Islet precursor cell (in vitro differentiated cells): ENCODE measurements around the gene PRG2.
"Not testable (repeated sequence)": the region's sequence is repeated elsewhere in the genome, so short reads cannot be mapped to it uniquely, and the experiment has no call there.

Experiments used
- DNase-seq: peaks from one replicate; pipeline ENCODE4 v3.0.0-alpha.2; 2018

PRG2 gene

DNA sequence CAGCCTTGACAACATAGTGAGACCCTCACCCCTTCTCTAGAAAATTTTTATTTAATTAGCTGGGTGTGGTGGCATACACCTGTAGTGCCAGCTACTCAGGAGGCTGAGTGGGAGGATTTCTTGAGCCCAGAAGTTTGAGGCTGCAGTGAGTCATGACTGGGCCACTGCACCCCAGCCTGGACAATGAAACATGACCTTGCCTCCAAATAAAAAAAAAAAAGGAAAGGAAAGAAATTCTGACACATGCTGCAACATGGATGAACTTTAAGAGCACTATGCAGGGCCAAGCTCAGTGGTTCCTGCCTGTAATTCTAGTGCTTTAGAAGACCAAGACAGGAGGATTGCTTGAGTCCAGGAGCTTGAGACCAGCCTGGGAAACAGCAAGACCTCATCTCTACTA, 27.7 kb upstream of the PRG2 start:
- DNase-seq, result no peak

DNA sequence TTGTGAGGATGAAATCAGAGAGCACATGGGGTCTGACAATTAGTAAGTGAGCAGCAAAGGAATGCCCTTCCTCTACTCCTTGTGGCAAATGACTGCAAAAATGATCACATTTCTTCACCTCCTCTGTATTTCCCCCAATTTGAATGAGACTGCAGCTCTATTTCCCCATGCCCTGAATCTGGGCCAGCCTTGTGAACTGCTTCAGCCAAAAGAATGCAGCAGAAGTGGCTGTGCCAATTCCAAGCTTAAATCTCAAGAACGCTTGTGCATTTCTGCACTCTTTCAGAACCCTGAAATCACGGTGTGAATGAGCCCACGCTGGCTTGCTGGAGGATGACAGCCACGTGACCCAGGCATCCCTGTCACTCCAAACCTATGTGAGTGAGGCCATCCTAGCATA, 26.6 kb upstream of the PRG2 start:
- no peak for DNase-seq

DNA sequence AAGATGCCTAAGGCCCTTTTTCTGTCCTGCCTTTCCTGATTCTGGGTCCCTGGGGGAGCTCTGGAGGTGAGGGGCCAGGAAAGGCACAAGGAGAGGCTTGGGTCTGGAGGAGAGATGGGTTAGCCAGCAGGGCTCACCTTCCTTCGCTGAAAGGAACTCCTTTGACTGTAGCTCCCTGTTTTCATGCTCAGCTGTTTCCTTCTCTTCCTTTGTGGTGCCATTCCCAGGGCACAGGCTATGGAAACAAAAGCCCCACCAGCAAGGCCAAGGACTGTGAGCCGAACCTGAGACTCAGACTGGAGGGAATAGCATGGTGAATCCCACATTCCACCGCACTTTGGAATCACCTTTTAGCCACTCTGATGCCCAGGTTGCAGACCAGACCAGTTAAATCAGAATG, 26.0 kb upstream of the PRG2 start:
- no peak for DNase-seq

DNA sequence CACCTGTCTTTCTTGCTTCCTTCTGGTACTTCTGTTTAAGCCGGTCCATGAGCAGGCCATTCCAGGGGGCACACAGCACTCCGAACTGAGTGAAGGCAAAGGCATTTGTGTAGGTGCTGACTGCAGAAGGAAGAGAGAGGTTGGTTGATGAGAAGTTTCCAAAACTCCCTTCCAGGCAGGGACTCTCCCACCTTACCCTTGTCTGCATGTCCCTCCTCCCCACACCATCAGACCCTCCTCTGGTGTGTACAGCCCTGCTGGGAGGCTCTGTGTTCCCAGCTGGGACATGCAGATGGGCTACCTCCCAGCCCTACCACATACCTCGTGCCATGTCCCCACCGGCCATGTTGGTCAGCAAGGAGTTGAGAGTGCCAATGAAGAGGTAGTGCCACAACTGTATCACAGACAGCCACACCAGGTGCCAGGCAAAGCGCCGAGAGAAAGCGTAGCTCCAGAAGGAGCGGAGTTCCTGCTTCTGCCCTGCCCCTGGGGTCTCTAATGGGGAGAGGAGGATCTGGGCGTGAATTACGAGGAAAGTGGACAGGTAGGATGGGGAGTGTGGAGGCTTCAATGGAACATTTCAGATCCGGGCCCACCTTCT, 24.3 kb upstream of the PRG2 start:
- peak; percentile 34 for DNase-seq

DNA sequence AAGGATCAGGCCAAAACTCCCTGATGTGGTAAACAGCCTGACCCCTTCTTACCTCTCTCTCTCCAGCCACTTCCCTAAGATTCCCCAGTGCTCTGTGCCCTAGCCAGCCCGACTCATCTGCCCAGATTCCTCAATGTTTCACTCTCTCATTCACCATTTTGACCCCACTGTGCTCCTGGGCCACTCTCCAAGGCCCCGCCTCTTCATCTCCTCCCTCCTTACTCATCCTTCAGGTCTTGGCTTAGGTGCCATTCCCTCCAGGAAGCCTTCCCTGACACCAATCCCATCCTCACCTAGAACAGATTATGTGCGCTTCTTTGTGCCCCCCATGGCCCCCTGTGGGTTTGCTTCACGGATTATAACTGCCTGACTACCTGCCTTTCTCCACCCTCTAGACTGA, 23.2 kb upstream of the PRG2 start:
- peak; percentile 42 for DNase-seq

DNA sequence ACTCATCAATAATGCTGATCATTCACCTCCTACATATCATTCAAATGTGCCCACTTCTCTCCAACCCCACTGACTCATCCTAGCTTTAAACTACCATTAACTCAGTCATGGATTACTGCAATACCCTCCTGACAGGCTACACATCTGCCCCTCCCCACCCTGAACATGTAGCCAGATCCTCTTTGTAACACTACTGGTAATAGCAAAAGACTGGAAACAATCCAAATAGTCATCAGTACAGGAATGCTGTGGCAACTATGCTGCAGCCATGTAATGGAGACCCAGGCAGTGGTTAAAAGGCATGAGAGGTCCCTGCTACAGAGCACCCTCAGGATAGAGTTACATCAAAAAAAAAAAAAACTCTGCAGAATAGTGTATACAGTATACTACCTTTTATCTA, 19.8 kb upstream of the PRG2 start:
- DNase-seq, result peak; percentile 45

DNA sequence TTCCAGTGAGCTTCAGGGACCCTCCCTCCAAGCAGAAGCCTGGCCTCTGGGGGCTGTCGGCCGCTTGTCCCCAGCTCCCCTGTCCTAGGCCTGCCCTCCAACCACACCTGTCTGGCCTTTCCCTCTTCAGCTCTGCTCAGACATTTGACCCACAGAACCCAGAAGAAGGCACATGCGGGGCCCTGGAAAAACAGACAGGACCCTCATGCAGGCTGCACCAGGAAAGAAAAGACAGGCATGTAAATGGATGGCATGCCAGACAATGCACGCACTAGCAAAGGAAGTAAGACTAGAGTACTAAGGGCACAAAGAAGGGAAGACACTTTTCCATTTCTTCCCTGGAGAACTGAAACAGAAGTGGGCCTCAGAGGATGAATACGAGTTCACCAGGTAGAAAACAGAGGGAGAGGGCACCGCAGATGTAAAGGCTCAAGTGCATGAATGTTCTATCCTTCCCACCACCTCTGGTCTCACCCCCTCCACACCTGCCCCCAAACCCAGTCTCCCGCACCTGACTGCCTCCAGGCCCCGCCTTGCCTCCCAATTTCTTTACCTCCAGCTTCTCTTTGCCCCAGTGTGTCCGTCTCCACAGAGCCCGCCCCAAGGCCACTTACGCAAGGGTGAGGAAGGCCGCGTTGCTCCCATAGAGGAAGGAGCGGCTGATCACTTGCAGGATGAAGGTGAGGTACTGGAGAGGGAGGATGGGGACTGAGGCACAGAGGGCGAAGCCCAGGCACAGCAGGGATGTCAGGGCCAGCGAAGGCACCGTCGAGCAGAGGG, 19.1 kb upstream of the PRG2 start:
- no peak for DNase-seq

DNA sequence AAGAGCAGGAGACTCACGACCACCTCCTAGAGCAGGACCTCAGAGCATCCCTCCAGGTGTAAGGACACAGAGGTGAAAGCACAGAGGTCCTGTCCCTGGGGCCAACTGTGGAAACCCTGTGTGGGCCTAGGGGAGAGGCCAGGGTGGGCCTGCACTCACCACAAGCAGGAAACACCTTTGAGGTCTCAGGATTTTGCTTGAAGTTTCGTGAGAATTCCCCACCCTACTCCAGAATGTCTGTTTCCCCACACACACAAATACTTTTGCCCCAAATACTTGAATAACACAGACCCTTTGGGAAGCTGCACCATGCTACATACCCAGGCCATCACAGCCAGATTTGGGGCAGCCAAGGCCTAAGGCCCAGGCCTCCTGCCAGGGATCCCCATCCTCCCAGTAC, 18.3 kb upstream of the PRG2 start:
- no peak for DNase-seq

DNA sequence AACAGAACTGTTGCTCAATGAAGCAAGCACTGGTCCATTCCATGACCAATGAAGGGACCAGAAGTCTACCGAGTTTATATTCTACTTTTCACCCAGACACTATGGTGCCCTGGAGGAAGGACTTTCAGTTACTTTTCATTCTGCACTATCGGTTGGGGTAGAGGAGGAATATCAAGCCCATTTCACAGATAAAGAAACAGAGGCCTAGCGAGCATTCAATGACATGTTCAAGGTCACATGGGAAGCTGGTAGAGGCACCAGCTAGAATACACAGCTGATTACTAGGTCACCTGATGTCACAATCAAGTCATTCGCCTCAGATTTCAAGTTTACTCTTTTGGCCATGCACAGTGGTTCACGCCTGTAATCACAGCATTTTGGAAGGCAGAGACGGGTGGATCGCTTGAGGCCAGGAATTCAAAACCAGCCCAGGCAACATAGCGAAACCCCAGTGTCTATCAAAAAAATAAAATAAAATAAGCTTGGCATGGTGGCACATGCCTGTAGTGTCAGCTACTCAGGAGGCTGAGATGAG, 17.6 kb upstream of the PRG2 start:
- no peak for DNase-seq

DNA sequence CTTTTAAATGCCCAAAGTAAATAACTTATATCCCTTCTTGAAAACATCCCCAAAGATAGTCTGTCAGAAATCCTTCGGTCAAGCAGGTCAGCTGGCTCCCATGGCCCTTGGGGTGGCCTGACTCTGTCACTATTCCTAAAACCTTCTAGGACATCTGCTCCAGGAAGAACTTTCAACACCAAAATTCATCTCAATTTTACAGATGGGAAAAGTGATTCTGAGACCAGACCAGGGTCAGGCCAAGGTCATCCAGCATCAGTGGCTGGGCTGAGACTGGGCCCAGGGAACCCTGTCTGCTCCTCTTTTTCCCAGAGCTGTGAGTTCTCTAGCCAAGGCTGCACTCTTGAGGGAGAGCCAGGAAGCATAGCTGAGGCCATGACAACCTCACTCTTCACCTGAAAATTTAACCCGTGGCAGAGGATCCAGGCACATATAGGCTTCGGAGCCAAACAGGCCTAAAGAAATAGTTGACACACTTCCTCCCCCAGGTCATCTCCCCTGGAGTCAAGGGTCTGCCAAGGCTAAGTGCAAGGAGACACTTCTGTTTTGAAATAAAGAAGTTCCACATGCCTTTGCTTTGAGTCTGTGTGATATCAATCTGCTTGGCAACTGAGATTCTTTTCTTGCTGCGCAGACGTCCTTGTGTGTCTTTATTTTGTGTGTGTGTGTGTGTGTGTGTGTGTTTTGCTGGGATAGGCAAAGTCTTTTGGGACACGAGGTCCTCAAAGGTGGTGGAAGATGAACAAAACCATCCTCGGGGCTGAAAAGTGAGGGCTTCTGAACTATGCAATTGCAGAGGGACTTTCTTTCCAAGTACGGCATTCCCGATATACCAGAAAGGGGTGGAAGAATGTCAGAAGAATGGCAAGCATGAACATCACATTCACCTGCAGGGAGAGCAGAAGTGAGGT, 16.8 kb upstream of the PRG2 start:
- DNase-seq, result no peak

DNA sequence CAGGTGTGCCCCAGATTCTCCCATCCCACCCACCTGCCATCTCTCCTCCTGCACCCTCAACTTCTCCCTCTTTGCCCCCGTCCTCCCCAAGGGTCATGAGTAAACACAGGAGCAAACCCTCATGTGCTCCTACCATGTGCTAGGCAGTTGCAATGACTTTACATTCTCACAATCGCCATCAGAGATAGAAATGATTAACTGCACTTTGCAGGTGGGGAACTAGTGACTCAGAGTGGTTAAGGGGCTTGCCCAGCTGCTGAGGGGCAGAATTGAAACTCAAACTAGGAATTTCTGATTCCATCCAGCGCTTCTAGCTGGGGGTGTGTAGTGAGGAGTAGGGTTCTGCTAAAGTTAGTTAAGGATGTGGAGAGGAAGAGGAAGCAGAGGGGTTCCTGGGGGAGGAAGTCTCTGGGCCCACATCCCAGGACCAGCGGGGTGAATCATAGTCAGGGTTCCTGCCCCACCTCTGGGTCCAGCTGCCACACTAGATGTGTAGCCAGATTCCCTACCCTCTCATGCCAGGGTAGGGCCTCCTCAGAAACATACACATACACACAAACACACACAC, 16.0 kb upstream of the PRG2 start:
- DNase-seq, result no peak

DNA sequence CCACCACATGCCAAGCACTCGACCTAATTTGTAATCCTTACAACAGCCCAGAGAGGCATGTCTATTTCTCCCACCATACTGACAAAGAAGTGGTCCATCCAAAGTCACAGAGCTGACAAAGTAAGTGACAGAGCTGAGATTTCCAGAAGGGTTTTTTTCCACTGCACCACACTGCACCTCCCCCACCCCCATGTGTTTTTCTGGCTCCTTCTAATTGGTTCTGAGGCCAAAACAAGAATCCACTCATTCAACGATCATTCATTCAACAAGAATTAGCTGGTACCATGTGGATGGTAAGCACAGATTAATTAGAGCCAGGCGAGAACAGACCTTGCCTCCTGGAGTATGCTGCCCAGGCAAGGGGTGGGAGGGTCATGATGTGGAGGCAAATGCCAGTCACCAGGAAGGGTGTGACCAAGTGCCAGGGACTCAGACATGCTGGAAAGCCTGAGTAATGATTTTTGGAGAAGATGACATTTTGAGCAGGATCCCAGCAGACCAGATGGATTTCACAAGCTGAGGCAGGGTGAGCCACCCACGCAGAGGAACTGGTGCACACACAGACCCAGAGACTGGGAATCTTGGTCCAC, 14.9 kb upstream of the PRG2 start:
- no peak for DNase-seq

DNA sequence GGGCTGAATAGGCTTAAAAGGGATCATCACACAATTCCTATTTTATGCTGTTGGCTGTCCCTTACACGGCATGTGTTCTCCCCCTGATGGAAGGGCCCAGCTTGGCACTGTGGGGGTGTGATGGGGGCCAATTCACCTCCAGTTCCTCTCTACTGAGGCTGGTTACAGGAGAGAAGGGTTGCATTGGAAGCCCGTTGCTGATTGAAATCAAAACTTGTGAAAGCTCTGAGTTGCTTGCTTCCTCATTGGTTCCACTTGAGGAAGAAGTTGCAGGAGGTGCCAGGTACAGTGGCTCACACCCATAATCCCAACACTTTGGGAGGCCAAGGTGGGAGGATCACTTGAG, 13.3 kb upstream of the PRG2 start:
- no peak for DNase-seq

DNA sequence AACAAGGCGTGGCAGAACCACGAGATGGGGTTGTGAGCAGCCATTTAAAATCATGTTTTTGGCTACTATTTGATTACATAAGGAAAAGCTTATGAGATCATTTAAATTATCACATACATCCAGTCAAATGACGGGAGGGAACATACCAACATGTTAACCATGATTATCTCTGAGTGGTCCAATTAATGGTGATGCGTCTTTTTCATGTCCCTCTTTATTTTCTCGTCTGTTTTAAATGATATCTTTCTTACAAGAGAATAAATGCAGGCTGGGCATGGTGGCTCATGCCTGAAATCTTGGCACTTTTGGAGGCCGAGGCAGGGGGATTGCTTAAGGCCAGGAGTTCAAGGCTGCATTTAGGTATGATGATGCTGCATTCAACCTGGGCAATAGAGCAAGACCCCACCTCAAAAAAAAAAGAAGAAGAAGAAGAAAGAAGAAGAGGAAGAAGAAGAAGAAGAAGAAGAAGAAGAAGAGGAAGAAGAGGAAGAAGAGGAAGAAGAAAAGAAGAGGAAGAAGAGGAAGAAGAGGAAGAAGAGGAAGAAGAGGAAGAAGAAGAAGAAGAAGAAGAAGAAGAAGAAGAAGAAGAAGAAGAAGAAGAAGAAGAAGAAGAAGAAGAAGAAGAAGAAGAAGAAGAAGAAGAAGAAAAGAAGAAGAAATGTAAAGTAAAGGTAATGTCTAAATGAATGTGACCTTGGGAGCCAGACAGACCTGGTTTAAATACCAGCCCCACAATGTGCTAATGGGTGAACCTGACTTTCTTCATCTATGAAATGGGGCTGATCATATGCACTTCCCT, 12.8 kb upstream of the PRG2 start:
- not testable (repeated sequence) for DNase-seq

DNA sequence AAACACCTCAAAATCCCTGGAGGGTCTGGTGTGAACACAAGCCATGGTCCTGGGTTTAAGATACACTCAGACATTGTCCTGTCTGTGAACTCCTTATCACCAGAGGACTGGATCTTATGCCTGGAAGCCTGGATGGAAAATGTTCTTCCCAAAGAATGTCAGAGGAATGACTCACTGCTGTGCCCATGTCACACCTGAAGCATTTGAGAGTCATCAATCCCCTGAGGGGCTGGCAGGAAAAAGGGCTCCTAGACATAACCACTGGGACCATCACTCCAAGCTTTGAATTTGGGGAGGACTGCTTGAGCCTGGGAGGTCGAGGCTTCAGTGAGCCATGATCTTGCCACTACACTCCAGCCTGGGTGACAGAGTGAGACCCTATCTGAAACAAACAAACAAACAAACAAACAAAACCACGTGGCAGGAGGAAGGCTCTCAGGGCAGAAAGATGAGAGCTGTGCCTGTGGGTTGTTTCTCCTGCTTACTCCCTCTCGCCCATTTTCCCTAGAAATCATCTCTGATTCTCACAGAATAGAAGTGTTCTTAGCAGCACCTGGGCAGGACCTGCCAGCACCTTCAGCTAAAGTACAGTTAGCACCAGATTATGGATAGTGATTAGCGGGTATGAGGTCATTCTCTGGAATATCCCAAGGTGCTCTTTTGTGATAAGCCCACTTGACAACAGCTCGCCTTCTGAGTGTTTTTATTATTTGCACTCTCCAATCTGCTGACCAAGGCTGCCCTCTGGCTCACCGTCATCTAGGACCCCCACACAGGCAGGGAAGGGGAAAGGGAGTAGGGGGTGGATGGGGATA, 11.9 kb upstream of the PRG2 start:
- peak; percentile 86 for DNase-seq

DNA sequence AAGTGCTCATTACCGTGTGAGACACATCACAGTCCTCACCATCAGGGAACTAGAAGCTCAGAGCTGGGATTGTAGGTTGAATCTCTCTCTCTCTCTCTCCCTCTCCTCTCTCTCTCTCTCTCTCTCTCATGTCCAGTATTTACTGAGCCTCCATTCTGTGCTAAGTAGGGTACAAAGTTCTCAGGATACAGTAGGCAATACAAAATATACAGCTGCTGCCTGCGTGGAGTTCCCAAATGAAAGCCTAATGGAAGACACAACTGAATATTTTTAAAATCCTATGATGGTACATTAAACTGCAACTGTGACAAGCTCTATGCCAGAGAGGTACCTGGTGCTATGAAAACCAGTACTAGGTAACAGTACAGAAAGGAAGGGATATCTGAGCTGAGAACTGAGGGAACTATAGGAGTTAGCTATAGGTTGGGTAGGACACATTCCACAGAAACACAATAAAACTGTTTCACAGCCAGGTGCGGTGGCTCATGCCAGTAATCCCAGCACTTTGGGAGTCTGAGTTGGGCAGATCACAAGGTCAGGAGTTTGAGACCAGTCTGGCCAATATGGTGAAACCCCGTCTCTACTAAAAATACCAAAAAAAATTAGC, 9.6 kb upstream of the PRG2 start:
- DNase-seq, result no peak

DNA sequence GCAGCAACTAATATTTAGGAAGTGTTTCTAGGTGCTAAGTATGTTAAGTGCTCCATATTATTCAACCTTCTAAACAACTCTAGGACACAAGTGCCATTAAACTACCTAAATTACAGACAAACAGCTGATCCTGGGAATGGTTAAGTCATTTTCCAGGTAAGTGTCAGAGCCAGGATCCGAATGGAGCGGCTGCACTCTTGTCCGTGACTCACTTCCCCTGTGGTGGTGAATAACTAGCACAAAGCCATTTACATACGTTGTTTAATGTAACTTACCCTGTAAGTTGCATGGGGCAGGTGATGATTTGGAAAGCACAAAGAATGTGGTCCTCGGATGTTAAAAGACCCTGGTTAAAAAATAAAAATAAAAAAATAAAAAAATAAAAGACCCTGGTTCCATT, 8.8 kb upstream of the PRG2 start:
- peak; percentile 71 for DNase-seq

DNA sequence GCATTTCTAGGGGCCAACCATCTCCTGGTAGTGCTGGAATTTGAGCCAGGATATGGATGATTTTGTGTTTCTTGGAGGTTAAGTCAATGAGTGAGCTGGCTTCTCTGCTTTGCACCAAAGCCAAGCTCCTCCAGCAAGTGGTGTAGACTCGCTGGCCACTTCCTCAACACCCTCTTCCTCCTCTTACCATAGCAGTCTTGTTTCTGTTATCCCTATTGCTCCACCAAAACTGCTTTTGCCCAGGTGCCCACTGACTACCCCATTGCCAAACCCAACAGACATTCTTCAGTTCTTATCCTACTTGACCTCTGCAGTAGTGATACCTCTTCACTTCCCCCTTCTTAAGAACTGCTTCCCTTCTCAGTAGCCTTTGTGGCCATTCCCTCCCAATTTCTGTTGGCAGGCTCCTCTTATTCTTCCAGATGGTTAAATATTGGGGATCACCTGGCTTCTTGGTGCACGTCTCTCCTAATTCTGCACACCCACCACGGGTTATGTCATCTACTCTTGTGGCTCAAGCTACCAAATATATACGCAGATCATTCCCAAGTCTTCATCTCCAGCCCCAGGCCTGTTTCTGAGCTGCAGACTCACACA, 7.0 kb upstream of the PRG2 start:
- no peak for DNase-seq

DNA sequence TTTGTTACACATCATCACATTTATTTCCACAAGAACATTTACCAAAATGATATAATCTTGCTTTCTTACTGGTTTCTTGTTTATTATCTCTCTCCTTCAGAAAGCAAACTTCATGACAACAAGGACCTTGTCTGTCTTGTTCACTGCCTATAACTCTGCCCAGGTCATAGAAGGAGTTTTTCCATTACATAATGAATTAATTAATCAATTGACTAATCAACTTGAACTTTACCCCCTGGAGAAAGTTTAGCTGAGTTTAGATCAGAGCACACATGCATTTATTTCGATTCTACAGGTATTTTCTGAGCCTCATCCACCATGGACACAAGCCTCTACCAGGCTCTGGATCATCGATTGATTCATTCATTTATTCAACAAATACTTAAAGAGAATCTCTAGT, 6.3 kb upstream of the PRG2 start:
- no peak for DNase-seq

DNA sequence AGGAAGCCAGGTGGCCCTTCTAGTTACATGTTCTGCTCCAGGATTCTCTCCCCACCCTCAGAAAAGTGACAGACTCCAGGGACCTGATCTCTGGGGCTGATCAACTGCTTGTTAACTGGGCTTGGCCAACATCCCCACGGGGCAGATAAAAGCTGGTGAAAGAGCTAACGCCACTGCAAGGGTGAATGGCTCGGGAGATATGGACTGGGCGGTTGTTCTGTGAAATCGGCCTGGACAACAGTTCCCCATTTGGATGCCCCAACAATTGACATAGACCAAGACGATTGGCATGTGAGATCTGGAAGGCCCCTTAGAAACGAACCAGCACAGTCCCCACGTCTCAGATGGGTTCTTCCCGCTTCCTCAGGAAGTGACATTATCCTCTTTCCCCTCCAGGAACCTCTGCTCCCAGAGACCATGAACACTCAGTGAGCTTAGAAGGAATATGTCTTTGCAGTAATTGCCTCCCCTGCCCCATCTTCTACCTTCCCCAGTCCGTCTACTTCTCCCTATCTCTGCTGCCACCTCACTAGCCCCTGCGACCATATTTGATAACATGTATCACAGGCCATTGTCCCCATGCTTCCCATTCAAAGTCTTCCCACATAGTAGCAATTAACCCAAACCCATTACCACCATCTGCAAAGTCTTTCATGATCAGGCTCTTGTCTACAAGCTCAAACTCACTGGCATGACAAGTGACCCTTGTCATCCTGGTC, 5.6 kb upstream of the PRG2 start:
- no peak for DNase-seq
